ENCODE results near the gene GRIK5. TPM values are rescaled to one million over a fixed set of nuclear protein-coding genes. Genes with fewer than 3 reads are reported as not detected.

GRIK5 gene
- total and polyA plus RNA-seq, 9 donors: 1.3 to 5.8 (median 3.2) TPM

DNA sequence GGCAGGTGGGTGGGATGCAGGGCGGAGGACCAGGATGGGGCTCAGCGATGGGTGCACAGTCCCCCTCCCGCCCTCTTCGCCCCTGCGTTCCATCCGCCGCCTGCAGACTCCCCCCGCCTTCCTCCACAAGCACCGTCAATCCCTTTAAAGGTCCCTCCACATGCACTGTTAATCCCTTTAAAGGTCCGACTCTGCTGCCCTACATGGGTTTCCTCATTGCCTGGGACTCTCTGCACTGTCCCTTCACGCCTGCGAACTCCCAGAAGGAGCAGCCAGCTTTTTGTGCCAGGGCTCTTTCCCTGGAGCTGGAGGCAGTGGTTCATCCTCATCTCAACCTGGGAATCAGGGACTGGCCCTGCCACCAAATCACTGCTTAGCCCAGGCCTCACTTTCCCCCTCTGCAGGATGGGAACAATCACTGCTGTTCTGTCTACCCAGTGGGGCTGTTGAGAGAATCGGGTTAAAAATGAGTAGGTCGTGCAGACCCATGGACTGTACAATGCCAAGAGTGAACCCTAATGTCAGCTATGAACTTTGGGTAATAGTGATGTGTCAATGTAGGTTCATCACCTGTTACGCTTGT, 26.3 kb upstream of the GRIK5 start:
- DNase-seq: no peak
- Histone ChIP-seq H3K36me3 (ENCODE audit: control insufficient read depth, insufficient read depth, low read length) (no peaks in the 10 kb centered on the region), H3K9me3 (replicated peaks; ENCODE audit: control insufficient read depth, low read depth, low read length) (no peaks in the 10 kb centered on the region), H3K27ac (ENCODE audit: low read length) (no peak overlapping the region), H3K4me3 (ENCODE audit: low read length) (no peak overlapping the region), H3K4me1 (ENCODE audit: control insufficient read depth, insufficient read depth, low read length) (no peaks in the 10 kb centered on the region), H3K27me3 (ENCODE audit: control insufficient read depth, insufficient read depth, low read length) (peaks cover 19% of the 10 kb centered on the region)
- 9% methylated on average over 12 of the region's 15 CpGs for WGBS (ENCODE audit: insufficient coverage)

- no peaks in the 10 kb centered on the region for H3K4me1 ChIP-seq (ENCODE audit: control insufficient read depth, insufficient read depth, low read length)
- H3K27me3 ChIP-seq (ENCODE audit: control insufficient read depth, insufficient read depth, low read length): peaks cover 21% of the 10 kb centered on the region
- no peak overlapping the region for H3K27ac ChIP-seq (ENCODE audit: low read length)
- DNase-seq: no peak
- H3K36me3 ChIP-seq (ENCODE audit: control insufficient read depth, insufficient read depth, low read length): no peaks in the 10 kb centered on the region
- no peak overlapping the region for H3K4me3 ChIP-seq (ENCODE audit: low read length)
- WGBS (ENCODE audit: insufficient coverage): 9% methylated on average over 23 of the region's 28 CpGs
- no peaks in the 10 kb centered on the region for H3K9me3 ChIP-seq (replicated peaks; ENCODE audit: control insufficient read depth, low read depth, low read length)
Observed at GRCh38 chr19:42095814-42096230, 25.8 kb upstream of the GRIK5 start.

- DNase-seq: no peak
Observed at GRCh38 chr19:42095142-42095813, 25.3 kb upstream of the GRIK5 start.

DNA sequence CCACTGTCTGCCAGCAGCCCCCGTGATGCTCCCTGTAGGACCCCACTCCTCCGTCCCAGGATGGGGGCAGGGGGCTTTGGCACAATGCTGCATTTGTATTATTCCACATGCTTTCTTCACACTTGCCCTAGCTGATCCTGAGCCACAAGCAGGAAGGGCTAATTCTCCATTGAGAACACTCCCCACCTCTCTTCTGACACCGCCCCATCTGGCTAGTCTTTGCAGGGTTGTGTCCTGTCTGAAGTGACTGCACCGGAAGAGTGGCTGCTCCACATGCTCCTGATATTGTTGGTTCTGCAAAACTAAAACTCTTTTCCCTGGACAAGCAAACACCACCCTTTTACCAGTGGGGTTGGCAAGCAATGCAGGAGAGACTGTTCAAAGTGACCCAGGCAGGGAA, 23.9 kb upstream of the GRIK5 start:
- Histone ChIP-seq H3K4me1 (ENCODE audit: control insufficient read depth, insufficient read depth, low read length) (no peaks in the 10 kb centered on the region), H3K27me3 (ENCODE audit: control insufficient read depth, insufficient read depth, low read length) (peaks cover 18% of the 10 kb centered on the region), H3K9me3 (replicated peaks; ENCODE audit: control insufficient read depth, low read depth, low read length) (no peaks in the 10 kb centered on the region), H3K36me3 (ENCODE audit: control insufficient read depth, insufficient read depth, low read length) (no peaks in the 10 kb centered on the region), H3K4me3 (ENCODE audit: low read length) (no peak overlapping the region), H3K27ac (ENCODE audit: low read length) (no peak overlapping the region)
- WGBS (ENCODE audit: insufficient coverage): 40% methylated on average over 1 of the region's 4 CpGs
- no peak for DNase-seq

More at GRCh38 chr19:42095142-42095813, 25.3 kb upstream of the GRIK5 start:
- Histone ChIP-seq H3K27ac (ENCODE audit: low read length) (no peak overlapping the region), H3K36me3 (ENCODE audit: control insufficient read depth, insufficient read depth, low read length) (no peaks in the 10 kb centered on the region), H3K9me3 (replicated peaks; ENCODE audit: control insufficient read depth, low read depth, low read length) (no peaks in the 10 kb centered on the region), H3K4me1 (ENCODE audit: control insufficient read depth, insufficient read depth, low read length) (no peaks in the 10 kb centered on the region), H3K4me3 (ENCODE audit: low read length) (no peak overlapping the region), H3K27me3 (ENCODE audit: control insufficient read depth, insufficient read depth, low read length) (peaks cover 21% of the 10 kb centered on the region)
- WGBS (ENCODE audit: insufficient coverage): 76% methylated on average over 35 of the region's 36 CpGs

DNA sequence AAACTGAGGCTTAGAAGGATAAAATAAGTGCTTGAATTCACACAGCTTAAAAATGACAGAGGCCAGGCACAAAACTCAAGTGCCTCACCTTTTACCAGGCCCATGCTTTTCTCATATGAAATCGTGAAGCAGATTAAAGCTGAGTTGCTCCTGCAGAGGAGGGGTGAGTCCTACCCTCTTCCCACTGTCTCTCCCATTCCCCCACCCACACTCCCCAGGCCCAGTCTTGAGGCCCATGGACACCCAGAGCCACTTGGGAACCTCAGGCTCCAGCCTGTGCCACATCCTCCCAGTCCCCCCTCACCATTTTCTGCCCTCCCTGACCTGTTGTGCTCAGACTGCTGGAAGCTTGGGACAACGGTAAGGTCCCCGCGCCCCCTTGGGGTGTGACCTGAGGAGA, 23.5 kb upstream of the GRIK5 start:
- H3K9me3 ChIP-seq (replicated peaks; ENCODE audit: control insufficient read depth, low read depth, low read length): no peaks in the 10 kb centered on the region
- H3K27ac ChIP-seq (ENCODE audit: low read length): no peak overlapping the region
- H3K4me3 ChIP-seq (ENCODE audit: low read length): no peak overlapping the region
- H3K36me3 ChIP-seq (ENCODE audit: control insufficient read depth, insufficient read depth, low read length): no peaks in the 10 kb centered on the region
- peaks cover 18% of the 10 kb centered on the region for H3K27me3 ChIP-seq (ENCODE audit: control insufficient read depth, insufficient read depth, low read length)
- DNase-seq: no peak
- 44% methylated on average over 1 of the region's 4 CpGs for WGBS (ENCODE audit: insufficient coverage)
- no peaks in the 10 kb centered on the region for H3K4me1 ChIP-seq (ENCODE audit: control insufficient read depth, insufficient read depth, low read length)

- 52% methylated on average over 2 of the region's 5 CpGs for WGBS (ENCODE audit: insufficient coverage)
- no peaks in the 10 kb centered on the region for H3K9me3 ChIP-seq (replicated peaks; ENCODE audit: control insufficient read depth, low read depth, low read length)
- H3K27ac ChIP-seq (ENCODE audit: low read length): no peak overlapping the region
- H3K4me3 ChIP-seq (ENCODE audit: low read length): no peak overlapping the region
- peak; percentile 30 for DNase-seq
- no peaks in the 10 kb centered on the region for H3K4me1 ChIP-seq (ENCODE audit: control insufficient read depth, insufficient read depth, low read length)
- H3K27me3 ChIP-seq (ENCODE audit: control insufficient read depth, insufficient read depth, low read length): peaks cover 18% of the 10 kb centered on the region
- no peaks in the 10 kb centered on the region for H3K36me3 ChIP-seq (ENCODE audit: control insufficient read depth, insufficient read depth, low read length)
Observed at GRCh38 chr19:42092350-42092749, 22.3 kb upstream of the GRIK5 start.

DNA sequence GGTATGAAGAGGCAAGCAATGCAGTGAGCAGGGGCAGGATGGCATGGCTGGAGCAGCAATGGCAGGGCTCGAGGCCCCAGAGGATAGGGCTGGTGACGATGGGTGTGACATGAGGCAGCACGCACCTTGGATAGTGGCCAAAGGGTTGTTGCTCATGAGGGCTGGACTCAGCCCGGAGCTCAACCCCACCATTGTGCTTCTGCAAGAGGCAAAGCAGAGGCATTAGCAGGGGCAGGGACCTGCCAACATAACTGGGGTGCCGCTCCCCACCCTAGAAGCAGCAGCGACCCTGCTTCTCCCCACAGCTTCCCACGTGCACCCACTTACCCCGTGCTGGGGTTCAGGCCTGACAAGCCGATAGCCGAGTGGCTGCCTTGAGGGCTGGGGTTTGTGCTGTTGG, 21.7 kb upstream of the GRIK5 start:
- Histone ChIP-seq H3K36me3 (ENCODE audit: control insufficient read depth, insufficient read depth, low read length) (no peaks in the 10 kb centered on the region), H3K4me1 (ENCODE audit: control insufficient read depth, insufficient read depth, low read length) (no peaks in the 10 kb centered on the region), H3K9me3 (replicated peaks; ENCODE audit: control insufficient read depth, low read depth, low read length) (no peaks in the 10 kb centered on the region), H3K27ac (ENCODE audit: low read length) (no peak overlapping the region), H3K4me3 (ENCODE audit: low read length) (no peak overlapping the region), H3K27me3 (ENCODE audit: control insufficient read depth, insufficient read depth, low read length) (peaks cover 18% of the 10 kb centered on the region)
- WGBS (ENCODE audit: insufficient coverage): 28% methylated on average over 4 of the region's 10 CpGs
- no peak for DNase-seq

DNA sequence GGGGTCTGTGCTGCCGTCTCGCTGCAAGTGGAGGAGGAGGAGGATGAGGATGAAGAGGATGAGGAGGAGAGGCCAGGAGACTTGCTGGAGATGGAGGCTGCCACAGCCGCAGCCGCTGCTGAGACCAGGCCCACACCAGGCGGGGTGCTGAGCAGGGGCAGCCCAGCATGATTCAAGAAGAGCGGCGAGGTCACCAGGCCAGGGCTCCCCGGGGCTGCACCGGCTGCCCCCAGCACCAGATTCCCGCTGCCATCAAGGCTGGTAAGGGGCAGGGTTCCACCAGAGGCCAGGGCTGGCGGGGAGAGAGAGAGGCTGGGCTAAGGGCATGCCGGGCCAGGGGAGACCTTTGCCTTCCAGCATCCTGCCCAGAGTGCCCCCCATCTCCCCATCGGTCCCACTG, 21.3 kb upstream of the GRIK5 start:
- H3K27me3 ChIP-seq (ENCODE audit: control insufficient read depth, insufficient read depth, low read length): peaks cover 16% of the 10 kb centered on the region
- H3K4me3 ChIP-seq (ENCODE audit: low read length): no peak overlapping the region
- H3K9me3 ChIP-seq (replicated peaks; ENCODE audit: control insufficient read depth, low read depth, low read length): no peaks in the 10 kb centered on the region
- no peaks in the 10 kb centered on the region for H3K4me1 ChIP-seq (ENCODE audit: control insufficient read depth, insufficient read depth, low read length)
- whole genome bisulfite sequencing (ENCODE audit: insufficient coverage): 76% methylated on average over 10 of the region's 13 CpGs
- no peaks in the 10 kb centered on the region for H3K36me3 ChIP-seq (ENCODE audit: control insufficient read depth, insufficient read depth, low read length)
- H3K27ac ChIP-seq (ENCODE audit: low read length): no peak overlapping the region
- DNase-seq: no peak

DNA sequence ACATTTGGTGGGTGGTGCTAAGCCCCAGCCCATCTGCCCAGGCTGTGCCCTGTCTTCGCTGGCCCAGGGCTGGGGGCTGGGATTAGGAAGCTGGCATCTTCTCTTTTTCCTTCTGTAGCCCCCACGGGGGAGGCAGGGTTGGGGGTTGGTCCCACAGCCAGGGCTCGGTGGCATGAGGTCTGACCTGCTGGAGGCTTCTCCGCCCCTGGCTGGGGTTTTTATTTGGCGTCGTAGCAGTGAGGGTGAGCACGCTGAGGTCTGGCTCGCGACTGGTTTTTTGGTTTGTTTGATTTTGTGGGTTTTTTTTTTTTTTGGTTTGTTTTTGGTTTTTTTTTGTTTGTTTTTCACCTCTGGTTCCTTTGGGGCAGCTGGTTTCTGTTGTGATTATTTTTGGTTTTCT, 20.7 kb upstream of the GRIK5 start:
- Histone ChIP-seq H3K36me3 (ENCODE audit: control insufficient read depth, insufficient read depth, low read length) (no peaks in the 10 kb centered on the region), H3K27ac (ENCODE audit: low read length) (no peak overlapping the region), H3K27me3 (ENCODE audit: control insufficient read depth, insufficient read depth, low read length) (peaks cover 10% of the 10 kb centered on the region), H3K4me1 (ENCODE audit: control insufficient read depth, insufficient read depth, low read length) (no peaks in the 10 kb centered on the region), H3K4me3 (ENCODE audit: low read length) (no peak overlapping the region), H3K9me3 (replicated peaks; ENCODE audit: control insufficient read depth, low read depth, low read length) (no peaks in the 10 kb centered on the region)
- no CpG with 5 or more reads among the region's 9 CpGs for WGBS (ENCODE audit: insufficient coverage)
- DNase-seq: no peak

GRCh38 chr19:42089772-42090171, 19.8 kb upstream of the GRIK5 start:
- H3K27me3 ChIP-seq (ENCODE audit: control insufficient read depth, insufficient read depth, low read length): peaks cover 2% of the 10 kb centered on the region
- WGBS (ENCODE audit: insufficient coverage): 90% methylated on average over 12 of the region's 13 CpGs
- no peak overlapping the region for H3K27ac ChIP-seq (ENCODE audit: low read length)
- DNase-seq: no peak
- no peaks in the 10 kb centered on the region for H3K9me3 ChIP-seq (replicated peaks; ENCODE audit: control insufficient read depth, low read depth, low read length)
- H3K4me3 ChIP-seq (ENCODE audit: low read length): no peak overlapping the region
- no peaks in the 10 kb centered on the region for H3K4me1 ChIP-seq (ENCODE audit: control insufficient read depth, insufficient read depth, low read length)
- no peaks in the 10 kb centered on the region for H3K36me3 ChIP-seq (ENCODE audit: control insufficient read depth, insufficient read depth, low read length)

Data from muscle of leg (tissue), 11 donors.